Right lobe of liver (tissue), 6 donors: Measurements from ENCODE around the gene ZBTB18. TPM values are rescaled to one million over a fixed set of nuclear protein-coding genes. Genes with fewer than 3 reads are reported as not detected.

Source experiments
- ATAC-seq, 4 donors: fragments of 200-7000 bp; cut with Tn5 transposase; one replicate each; pipeline ENCODE4 v1.9.1; 2020; ENCODE audit warnings: mild to moderate bottlenecking in 4 of 4, moderate library complexity in 4 of 4
- DNase-seq, 3 donors: peaks; one replicate each; pipeline ENCODE4 v3.0.0-alpha.2; 2020
- H3K27ac ChIP-seq, 3 donors: fragments of 200-600 bp; one replicate each; pipeline ENCODE4 v1.8.0; 2022
- H3K27me3 ChIP-seq, 2 donors: fragments of 200-600 bp; one replicate each; pipeline ENCODE4 v1.8.0; 2022
- H3K36me3 ChIP-seq, 4 donors: fragments of 200-600 bp; sonication (generic) in 1 of 4; one replicate each; pipeline versions ENCODE4 v1.5.1 to v1.8.0; 2017 to 2022; ENCODE audit warnings: control low read depth in 1 of 4
- H3K4me1 ChIP-seq, 4 donors: fragments of 200-600 bp; sonication (generic) in 1 of 4; one replicate each; pipeline versions ENCODE4 v1.5.1 to v1.8.0; 2017 to 2022; ENCODE audit warnings: control low read depth in 1 of 4
- H3K4me3 ChIP-seq, 3 donors: fragments of 200-600 bp; one replicate each; pipeline ENCODE4 v1.8.0; 2022
- H3K9me3 ChIP-seq, 4 donors: fragments of 200-600 bp; sonication (generic) in 1 of 4; one replicate each; pipeline versions ENCODE4 v1.5.1 to v1.8.0; 2017 to 2022; ENCODE audit warnings: control low read depth in 1 of 4
- POLR2A ChIP-seq: fragments of 450-650 bp; IDR thresholded peaks from one replicate; pipeline ENCODE4 v1.6.1; 2017; ENCODE audit warnings: antibody characterized with exemption, mild to moderate bottlenecking
- WGBS: methylation state at CpG from one replicate; pipeline ENCODE4 v1.1.6; 2018; ENCODE audit warnings: low coverage, low lambda C conversion rate; ENCODE audit not compliant: insufficient coverage; ENCODE audit errors: missing lambda C conversion rate; 5-methylcytosine and 5-hydroxymethylcytosine counted together
- intact Hi-C, 2 donors: fragments of 100-400 bp; cut with DNase I; formaldehyde crosslinking; loops; one replicate each; pipeline versions ENCODE4 v1.11.2 to v1.14.1; 2022
- total RNA-seq, 6 experiments: library from RNA; depleted of rRNA in 2 of 6; stranded (reverse); fragments of >200 nt in 2 of 6; fragmentation: NEBNext Ultra II Directional in 3 of 6; extraction: Animal tissue kit (Norgen Biotek cat#: 25700) in 3 of 6; gene quantifications; one replicate each; pipeline versions ENCODE4 v1.1.0 to v1.2.4, GENCODE V29; 2016 to 2023
- TF ChIP-seq, protein P1 (sequence below), 4 donors: fragments of 200-600 bp in 3 of 4; fragments of 450-650 bp in 1 of 4; IDR thresholded peaks; one replicate each; pipeline versions ENCODE4 v1.5.1 to v1.8.0; 2016 to 2022; ENCODE audit warnings: antibody characterized with exemption in 4 of 4, mild to moderate bottlenecking in 2 of 4
- donor health status: DM: no; HTN: yes; CAD: no.
- donor health status: DM: no; HTN: no; CAD: no.
- donor health status: DM: no; HTN: no; CAD: no.
- donor health status: DM: no; HTN: yes; CAD: no.
- donor health status: DM: no; HTN: yes; CAD: no.

Gene ZBTB18
- total RNA-seq, 6 experiments from 2014 or later, result 9.0 to 16.1 (median 10.0) TPM

DNA sequence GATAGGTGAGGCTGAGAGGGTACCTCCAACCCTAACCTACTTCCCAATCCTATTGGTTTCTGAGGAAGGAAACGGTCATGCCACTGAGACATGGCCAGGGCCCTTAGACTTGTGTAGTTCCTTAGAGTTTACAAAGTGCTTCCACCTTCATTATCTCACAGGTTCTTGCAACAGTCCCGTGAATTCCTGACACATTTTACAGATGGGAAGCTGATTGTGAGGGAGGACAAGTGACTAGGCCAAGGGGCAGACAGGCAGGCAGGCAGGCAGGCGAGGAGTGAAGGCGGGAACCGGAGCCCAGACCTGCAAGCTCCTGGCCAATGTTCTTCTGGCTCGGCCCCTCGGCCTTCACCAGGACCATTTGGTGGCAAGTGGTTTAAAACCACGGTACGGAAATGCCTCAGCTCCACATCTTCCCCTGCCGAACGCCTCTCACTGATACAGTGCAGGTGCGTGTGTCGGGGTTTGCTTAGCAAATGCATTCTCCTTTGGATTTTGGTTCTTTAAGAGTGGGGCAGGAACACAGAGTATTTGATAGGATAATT, 45.1 kb downstream of the ZBTB18 start:
- DNase-seq (no peak), ATAC-seq (no peak)
- Histone ChIP-seq H3K4me1 (peaks cover 0 to 38% (median 18%) of the 10 kb centered on the region in 4 donors), H3K36me3 (no peaks in the 10 kb centered on the region), H3K27ac (peak overlapping the region in 2 of 3 donors; percentile 89 to 93), H3K4me3 (no peak overlapping the region), H3K9me3 (no peaks in the 10 kb centered on the region), H3K27me3 (no peaks in the 10 kb centered on the region)
- intact Hi-C loops, result no loop called here
- TF ChIP-seq, protein P1, sequence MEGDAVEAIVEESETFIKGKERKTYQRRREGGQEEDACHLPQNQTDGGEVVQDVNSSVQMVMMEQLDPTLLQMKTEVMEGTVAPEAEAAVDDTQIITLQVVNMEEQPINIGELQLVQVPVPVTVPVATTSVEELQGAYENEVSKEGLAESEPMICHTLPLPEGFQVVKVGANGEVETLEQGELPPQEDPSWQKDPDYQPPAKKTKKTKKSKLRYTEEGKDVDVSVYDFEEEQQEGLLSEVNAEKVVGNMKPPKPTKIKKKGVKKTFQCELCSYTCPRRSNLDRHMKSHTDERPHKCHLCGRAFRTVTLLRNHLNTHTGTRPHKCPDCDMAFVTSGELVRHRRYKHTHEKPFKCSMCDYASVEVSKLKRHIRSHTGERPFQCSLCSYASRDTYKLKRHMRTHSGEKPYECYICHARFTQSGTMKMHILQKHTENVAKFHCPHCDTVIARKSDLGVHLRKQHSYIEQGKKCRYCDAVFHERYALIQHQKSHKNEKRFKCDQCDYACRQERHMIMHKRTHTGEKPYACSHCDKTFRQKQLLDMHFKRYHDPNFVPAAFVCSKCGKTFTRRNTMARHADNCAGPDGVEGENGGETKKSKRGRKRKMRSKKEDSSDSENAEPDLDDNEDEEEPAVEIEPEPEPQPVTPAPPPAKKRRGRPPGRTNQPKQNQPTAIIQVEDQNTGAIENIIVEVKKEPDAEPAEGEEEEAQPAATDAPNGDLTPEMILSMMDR (IDR thresholded peaks at IDR 0.05), result no peak
- no peak for TF ChIP-seq POLR2A
- WGBS, result 77% methylated on average over 8 of the region's 13 CpGs

DNA sequence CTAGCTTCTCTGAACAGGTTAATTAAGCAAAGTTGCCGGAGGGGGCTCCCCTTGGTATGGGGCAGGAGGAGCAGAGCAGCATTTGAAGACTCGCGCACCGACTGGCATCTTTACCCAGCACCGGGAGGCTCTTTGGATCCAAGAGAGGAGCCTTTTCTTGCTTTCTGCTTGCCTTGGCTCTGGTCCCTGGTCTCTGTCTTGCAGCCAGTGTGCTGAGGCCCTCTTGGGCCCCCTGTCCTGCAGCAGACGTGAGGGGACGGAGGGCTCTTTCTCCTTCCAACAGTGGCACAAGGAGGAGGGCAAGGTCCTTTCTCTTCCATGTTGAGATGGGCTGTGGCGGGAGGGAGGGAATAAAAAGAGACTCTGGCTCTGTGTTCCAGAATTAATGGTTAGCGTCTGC, 45.6 kb downstream of the ZBTB18 start:
- TF ChIP-seq, protein P1 (IDR thresholded peaks at IDR 0.05), result no peak
- TF ChIP-seq POLR2A, result no peak
- Histone ChIP-seq H3K4me1 (peaks cover 0 to 33% (median 15%) of the 10 kb centered on the region in 4 donors), H3K9me3 (no peaks in the 10 kb centered on the region), H3K4me3 (no peak overlapping the region), H3K27ac (no peak overlapping the region), H3K36me3 (no peaks in the 10 kb centered on the region), H3K27me3 (no peaks in the 10 kb centered on the region)
- intact Hi-C loops, result no loop called here
- 100% methylated on average over 1 of the region's 9 CpGs for WGBS
- ATAC-seq (no peak), DNase-seq (no peak)

DNA sequence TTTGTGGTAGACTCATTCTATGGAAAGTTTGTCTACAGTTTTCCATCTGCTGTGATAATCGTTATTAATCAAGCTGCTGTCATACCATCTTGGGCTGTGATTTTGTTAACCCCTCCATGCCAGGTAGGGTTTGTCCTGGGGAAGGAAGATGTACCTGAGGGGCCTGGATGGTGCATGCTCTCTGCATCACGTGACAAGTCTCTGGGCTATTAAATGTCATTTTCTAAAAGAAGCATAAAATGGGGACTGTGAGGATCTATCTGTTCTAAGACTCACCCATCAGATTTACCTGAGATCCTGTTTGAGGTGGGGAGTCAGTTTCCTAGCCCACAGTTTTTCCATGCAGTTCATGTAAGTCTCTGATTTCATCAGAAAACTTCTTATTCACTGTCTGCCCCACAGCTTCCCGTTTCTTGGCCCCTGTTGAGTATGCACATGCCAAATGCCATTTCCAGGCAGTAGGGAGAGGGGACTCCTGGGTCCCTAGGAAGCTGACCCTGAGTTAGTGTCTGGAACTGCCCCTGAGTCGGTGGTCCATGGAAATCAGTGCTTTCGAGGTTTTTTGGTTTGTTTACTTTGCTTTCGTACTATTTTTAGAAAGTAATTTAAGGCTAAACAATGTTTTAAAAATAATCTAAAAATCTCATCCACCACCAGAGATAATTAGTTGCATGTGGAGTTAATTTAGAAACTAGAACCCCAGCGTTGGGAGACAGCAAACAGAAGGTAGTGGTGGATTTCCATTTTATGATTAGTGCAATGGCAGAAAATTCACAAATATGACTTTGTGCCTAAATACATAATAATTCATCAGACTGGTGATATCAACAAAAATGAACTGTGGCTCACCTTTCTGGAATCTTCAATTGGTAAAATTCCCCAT, 46.7 kb downstream of the ZBTB18 start:
- peaks cover 0 to 27% (median 12%) of the 10 kb centered on the region in 4 donors for H3K4me1 ChIP-seq
- no peak overlapping the region for H3K27ac ChIP-seq
- H3K36me3 ChIP-seq, result no peaks in the 10 kb centered on the region
- DNase-seq (no peak), ATAC-seq (no peak)
- intact Hi-C loops, result no loop called here
- H3K9me3 ChIP-seq, result no peaks in the 10 kb centered on the region
- H3K27me3 ChIP-seq, result no peaks in the 10 kb centered on the region
- H3K4me3 ChIP-seq, result no peak overlapping the region
- TF ChIP-seq POLR2A, result no peak
- TF ChIP-seq, protein P1 (IDR thresholded peaks at IDR 0.05), result no peak
- WGBS, result 64% methylated on average over 7 of the region's 7 CpGs

DNA sequence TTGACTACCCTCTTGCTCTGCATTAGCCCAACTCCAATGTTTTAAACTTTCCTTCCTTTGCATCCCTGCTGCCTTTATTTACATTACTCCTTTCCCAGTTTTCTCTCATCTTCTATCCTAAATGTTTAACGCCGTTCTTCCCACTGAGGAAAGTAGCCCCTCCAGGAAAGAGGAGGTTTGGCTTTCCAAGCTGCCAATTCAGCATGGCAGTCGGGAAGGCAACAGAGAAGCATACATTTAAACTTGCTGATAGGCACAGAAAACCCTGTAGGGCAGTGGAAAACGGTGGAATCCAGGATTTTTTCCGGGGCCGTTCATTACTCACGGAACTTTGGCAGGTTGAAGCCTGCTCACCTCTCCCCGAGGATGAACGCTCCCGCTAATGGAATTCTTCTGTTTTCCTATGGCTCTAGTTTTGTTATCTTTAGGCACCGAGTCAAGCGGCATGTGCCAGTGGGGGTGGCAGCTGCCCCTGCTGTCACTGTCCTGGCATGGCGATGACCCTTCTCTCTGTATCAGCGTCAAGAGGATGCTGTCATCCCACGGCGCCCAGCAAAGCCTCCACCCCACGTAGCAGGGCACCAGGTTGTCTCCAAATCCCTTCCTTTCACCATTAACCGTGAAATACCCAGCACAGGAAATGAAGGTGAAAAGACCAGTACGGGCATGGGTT, 48.3 kb downstream of the ZBTB18 start:
- Histone ChIP-seq H3K36me3 (no peaks in the 10 kb centered on the region), H3K27me3 (no peaks in the 10 kb centered on the region), H3K27ac (no peak overlapping the region), H3K4me1 (peaks cover 0 to 19% (median 7%) of the 10 kb centered on the region in 4 donors), H3K4me3 (no peak overlapping the region), H3K9me3 (no peaks in the 10 kb centered on the region)
- TF ChIP-seq, protein P1 (IDR thresholded peaks at IDR 0.05), result no peak
- TF ChIP-seq POLR2A, result no peak
- intact Hi-C loops, result no loop called here
- ATAC-seq, result no peak
- WGBS, result 83% methylated on average over 18 of the region's 19 CpGs
- DNase-seq, result no peak
